Lung microvascular endothelial cell (primary cell): ENCODE results near the gene GATC. TPM values are rescaled to one million over a fixed set of nuclear protein-coding genes. Genes with fewer than 3 reads are reported as not detected.

Experiments used
- DNase-seq, 2 donors: peaks; one replicate each; pipeline versions ENCODE4 v3.0.0 to v3.0.0-alpha.2; 2010; ENCODE audit warnings: low read depth in 2 of 2
- total RNA-seq: library from RNA; depleted of rRNA; stranded (reverse); fragments of >200 nt; gene quantifications from 2 replicates; pipeline ENCODE4 v1.2.1, GENCODE V29; 2014

GATC gene
- total RNA-seq, 1 donor from 2014 or later: 17.5 TPM

DNA sequence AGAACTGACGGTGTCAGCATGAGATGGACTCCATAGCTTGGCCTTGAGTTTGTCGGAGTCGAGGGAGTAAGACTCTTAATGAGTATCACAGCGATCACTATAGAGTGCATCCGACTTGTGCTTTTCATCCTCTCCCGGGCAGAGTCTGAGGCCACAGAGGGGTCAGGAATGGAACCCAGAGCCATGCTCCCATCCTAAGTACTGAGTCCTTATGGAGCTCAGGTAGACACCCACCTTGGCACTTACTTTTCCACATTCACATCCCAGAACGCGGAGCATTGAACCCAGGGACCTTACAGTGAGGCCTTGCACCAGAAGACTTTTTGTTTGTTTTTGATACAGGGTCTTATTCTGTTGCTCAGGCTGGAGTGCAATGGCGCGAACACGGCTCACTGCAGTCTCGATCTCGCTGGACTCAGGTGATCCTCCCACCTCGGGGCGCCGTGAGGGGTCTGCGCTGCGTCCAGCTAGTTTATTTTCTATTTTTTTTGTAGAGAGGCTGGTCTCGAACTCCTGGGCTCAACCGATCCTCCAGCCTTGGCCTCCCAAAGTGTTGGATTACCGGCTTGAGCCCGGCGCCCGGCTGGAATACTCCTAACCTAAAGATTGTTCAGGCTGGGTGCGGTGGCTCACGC, 24.0 kb downstream of the GATC start:
- peak; percentile 27 for DNase-seq

DNA sequence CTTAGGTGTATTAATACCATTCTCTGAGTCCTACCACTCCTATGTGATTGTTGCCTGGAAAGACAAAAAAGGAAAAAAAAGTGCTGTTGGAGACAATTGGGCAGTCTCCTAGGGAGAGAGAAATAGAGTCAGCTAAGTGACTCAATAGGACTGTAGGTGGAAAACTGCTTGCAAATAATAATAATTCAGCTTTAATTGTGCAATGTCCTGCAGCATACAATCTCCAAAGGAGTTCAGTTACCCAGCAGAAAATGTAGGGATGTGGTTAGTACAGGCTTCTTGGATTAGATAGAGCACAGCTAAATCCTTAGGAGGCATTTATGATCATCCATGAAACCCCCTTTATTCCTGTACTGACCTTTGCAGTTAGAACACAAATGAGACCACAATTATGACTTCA, 26.3 kb downstream of the GATC start:
- no peak for DNase-seq

DNA sequence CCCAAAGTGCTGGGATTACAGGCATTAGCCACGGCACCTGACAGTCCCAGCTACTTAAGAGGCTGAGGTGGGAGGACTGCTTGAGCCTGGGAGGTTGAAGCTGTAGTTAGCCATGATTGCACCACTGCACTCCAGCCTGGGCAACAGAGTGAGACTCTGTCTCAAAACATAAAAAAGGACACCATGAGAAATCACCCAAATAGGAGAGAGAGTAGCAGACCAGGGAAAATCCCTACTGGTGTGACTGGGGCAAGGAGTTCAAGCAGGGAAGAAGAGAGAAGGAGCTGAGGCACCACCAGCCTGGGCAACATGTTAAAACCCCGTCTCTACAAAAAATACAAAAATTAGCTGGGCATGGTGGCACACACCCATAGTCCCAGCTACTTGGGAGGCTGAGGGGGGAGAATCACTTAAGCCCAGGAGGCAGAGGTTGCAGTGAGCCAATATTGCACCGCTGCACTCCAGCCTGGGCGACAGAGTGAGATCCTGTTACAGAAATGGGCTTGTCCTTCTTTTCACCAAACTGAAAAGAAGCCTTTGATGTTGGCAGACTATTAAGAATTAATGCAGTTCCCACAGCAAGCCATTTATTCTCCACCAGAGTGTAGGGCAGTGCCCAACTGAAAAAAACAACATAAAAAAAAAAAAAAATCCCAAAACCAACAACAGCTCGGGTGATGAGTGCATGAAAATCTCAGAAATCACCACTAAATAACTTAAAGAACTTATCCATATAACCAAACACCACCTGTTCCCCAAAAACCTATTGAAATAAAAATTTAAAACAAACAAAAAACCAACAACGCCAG, 27.8 kb downstream of the GATC start:
- no peak for DNase-seq

DNA sequence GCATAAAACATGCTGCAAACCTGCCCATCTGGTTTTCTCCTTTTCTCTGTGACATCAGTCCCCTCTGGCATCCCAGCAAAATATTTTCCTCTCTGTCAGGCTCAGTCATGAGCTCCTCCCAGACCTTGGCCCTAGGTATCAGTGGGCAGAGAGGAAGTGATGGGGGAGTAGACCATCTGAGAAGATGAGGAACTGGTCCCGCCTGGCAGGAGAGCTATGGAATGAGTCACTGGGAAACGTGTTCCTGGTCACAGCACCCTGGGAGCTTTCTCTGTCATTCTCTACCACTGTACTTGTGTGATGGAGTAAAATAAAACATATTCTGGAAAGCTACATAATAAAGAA, 28.3 kb downstream of the GATC start:
- peak; percentile 34 to 77 for DNase-seq

DNA sequence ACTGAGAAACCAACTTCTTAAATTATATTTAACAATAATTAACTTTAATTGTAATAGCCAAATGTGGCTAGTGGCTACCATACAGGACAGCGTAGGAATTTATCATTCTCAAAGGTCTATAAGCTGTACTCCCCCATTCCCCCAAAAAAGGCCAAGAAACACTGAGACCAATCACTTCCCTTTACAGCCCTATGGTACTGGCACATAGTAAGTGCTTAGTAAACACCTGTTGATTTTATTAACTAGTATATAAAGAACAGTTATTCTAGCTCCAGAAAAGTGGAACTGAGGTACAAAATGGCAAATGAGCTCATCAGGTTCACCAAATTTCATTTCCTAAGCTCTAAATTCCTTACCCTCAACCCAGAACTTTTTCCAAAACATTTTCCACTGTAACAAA, 29.4 kb downstream of the GATC start:
- DNase-seq: no peak

DNA sequence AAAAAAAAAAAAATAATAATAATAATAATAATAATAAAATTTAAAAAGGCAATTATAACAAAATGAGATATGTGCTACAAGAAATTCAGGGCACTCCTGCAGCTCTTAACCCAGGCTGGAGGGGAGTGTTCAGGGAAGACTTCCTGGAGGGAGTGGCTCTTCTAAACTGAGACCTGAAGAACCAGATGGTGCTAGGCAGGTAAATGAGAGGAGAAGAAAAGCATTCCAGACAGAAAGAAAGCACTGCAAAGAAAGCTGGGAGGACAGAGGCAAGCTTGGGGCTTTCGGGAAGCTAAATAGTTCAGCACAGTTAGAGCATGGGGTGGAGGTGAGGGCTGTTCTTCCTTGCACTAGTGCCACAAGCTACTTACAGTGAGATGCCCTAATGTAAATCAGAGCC, 33.2 kb downstream of the GATC start:
- DNase-seq: no peak

DNA sequence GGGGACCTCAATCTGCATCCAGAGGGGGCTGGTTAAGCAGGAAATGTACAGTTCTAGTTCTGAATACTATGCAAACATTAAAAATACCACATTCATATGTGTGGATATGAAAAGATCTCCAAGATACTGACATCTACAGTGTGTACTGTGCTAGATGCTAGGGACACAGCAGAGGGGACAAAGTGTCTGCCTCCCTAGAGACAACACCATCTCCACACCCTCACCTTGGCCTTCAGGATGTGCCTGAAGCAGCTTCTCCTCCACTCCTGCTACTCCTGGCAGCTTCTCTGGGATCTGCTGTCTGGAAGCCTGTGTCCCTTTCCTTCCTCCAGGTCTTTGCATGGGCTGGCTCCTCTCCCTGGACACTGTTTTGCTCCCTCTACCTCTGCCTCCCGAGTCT, 34.0 kb downstream of the GATC start:
- no peak for DNase-seq

DNA sequence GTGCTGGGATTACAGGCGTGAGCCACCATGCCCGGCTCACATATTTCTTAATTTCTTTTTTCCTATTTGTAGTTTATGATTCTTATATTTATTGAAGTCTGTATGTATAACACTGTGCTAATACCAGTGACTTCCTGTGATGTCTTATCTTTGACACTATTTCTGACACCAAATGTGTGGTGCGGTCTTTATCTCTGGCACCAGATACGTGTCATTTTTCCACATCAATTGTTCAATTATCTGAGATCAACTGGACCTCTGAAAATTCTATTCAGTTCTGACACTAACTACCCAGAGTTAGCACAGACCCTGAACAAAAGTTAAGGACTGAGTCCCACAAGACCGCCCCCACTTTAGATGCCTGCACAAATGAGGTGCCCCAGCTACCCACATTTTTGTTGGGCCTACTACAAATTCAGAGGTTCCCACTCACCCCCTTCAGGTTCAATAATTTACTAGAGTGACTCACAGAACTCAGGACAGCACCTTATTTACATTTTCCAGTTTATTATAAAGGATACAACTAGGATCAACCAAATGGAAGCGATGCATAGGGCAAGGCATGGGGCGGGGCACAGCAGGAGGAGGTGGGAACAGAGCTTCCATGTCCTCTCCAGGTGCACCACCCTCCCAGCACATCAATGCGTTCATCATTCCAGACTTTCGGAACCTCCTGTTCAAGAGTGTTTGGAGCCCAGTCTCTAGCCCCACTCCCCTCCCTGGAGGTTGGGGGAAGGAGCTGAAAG, 35.0 kb downstream of the GATC start:
- no peak for DNase-seq

DNA sequence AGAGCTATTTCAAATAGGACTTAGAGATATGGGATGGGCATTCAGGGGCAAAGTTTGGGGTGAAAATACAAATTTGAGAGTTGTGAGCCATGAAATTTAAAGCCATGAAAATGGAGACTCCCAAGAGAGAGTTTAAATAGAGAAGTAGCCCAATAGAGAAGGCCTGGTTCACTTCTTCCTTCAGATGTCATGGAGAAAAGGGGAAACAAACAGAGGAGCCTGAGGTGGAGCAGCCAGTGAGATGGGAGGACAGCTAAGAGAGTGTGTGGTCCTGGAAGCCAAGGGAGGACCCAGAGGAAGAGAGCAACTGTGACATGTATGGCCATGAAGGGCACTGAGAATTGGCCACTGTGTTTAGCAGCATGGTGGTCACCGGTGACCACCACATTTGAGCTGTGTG, 37.4 kb downstream of the GATC start:
- DNase-seq: no peak

DNA sequence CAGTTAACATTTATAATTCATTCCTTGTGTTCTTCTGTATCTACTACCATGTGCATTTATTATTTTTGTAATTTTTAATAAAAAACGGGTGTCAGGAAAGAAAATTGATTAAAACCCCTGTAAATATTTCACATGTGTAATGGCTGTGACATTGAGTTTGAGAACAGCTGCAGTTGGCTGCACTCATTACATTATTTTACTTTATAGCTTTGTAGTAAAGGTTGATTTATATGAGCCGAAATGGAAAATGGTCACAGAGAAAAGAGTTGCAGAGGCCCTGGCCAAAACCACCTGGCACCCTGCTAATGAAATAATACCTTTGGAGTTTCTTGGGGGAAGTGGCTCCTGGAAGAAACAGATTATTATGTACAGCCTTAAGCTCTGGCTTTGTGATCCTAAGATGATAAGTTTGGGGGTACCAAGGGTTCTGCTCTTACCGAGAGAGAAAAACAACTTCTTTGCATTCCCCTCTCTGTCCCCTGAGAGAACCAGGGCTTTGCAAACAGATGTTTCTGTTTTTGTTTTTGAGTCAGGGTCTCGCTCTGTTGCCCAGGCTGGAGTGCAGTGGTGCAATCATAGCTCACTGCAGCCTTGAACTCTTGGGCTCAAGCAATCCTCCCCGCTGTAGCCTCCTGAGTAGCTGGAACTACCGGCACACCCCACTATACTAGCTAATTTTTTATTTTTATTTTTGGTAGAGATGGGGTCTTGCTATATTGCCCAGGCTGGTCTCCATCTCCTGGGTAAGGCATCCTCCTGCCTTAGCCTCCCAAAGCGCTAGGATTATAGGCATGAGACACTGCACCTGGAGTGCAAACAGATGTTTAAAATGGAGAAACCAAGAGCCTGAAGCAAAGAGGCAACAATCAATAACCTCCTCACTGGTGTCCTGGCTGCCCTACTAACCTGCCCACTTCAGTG, 40.0 kb downstream of the GATC start:
- no peak for DNase-seq

DNA sequence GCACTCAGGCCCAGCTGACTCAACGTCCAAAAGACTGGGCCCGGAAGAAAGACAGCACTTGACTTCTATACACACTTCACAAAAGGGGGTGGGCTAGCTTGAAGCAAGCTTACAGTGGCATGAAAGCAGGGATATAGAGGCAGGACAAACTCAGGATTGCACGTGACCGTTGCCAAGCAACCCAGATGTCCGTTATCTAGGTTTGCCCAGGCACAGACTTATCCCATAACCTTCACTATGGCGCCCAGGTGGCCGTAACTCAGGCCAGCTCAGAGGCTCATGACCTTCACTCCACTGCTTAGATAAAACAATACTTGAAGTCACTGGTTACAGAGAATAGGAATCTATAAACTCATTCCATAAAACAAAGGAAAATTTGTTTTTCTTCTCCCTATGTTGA, 41.3 kb downstream of the GATC start:
- peak in 1 of 2 donors; percentile 24 for DNase-seq

DNA sequence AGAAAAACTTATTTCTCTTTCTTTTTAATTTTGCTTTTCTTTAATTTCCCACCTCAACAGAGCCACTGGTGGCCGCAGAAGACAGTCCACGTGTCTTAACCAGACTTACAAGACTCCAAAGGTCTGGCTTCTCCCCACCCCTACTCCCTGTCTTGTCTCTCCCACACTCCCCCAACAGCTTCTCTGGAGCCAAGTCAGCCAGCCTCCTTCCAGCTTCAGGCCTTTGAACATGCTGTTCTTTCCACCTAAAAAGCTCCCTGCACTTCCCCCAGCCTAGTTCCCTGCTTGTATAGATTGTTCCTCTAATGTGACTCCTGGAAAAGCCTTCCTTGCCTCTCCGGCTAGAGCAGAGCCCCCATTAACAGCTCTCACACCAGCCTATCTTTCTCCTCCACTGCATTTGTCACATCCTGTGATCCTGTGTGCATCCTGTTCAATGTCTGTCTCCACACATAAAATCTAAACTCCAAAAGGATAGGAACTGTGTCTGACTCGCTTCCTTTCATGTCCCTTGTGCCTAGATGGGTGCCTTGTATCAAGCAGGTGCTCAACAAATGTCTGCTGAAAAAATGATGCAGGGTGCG, 41.9 kb downstream of the GATC start:
- DNase-seq: peak; percentile 43 to 59

DNA sequence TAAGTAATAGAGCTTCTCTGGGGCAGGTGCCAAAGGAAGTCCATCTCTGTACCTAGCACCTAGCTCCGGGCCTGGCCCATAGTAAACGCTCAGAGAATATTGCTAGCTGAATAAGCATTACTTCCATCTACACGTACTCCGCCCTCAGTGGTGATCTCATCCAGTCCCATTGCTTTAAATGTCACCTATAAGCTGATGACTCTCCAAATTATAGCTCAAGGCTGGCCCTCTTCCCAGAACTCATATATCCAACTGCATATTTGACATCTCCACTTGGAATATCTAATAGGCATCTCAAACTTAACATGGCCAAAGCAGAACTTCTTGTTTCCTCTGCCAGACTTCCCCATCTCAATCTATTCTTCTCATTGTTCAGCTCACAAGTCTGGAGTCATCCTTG, 42.8 kb downstream of the GATC start:
- DNase-seq: no peak

DNA sequence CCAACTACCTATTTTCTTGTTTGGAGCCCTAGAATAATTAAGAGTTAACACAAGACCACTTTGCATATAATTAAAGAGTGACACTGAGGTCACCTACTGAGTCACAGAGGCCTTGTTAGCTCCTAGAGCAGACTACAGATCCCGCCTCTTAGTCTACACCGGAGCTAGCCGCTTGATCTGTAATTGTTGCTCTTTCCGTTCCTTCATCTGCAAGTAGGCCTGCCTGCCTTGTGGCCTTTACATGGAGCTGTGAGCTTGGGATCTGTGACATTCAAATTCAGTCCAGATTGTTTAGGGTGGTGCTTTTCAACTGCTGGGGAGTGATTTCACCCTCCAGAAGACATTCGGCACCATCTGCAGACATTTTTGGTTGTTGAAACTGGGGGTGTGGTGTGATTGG, 44.1 kb downstream of the GATC start:
- no peak for DNase-seq

DNA sequence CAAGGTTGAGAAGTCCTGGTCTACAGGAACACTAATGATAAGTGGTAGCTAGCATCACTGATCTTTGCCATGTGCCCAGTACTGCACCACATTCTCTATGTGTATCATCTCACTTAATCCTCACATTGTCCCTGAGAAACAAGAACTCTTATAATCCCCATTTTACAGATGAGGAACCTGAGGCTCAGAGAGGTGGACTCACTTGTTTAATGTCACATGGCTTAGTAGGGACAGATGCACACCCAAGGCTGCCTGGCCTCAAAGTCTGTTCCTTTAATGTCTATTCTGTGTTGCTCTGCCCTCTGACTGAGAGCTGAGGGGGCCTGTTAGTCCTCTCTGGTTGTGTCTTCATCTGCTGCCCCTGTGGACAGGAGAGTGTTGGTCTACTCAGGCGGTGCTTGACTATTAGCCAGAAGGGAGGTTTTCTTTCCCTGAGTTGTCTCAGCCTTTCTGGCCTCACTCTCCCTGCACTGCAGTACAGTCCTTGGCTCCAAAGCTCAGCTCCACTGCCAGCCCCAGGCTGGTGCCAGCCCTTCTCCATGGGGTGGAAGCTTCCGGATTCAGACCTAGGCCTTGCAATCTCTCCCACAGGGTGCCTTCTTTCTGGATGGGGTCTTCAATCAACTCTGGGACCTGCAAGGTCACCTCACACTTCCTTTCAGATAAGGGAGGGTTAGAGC, 44.7 kb downstream of the GATC start:
- no peak for DNase-seq

DNA sequence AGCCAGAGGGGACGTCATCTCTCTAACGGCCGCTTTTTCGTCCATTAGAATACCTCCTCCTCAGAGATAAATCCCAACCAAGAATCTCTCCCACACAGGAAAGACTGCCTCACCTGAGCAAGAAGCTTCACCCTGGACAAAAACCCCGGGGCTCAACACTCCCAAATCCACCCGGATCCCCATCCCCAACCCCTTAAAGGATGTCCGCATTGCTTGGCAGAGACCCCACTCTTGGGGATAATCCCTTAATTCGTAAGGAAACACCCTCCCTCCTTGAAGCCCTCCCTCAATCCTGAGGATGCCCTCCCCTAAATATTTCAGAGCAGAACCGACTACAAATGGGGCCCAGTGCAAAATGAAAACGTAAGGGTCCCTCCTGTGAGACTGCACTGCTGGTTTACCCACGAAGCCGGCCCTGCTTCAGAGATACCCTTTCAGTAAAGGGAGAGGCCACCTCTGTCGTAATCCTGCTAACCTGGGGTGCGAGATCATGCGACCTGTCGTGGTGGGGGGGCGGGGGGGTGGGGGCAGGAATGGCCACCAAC, 49.0 kb downstream of the GATC start:
- DNase-seq: peak in 1 of 2 donors; percentile 16

DNA sequence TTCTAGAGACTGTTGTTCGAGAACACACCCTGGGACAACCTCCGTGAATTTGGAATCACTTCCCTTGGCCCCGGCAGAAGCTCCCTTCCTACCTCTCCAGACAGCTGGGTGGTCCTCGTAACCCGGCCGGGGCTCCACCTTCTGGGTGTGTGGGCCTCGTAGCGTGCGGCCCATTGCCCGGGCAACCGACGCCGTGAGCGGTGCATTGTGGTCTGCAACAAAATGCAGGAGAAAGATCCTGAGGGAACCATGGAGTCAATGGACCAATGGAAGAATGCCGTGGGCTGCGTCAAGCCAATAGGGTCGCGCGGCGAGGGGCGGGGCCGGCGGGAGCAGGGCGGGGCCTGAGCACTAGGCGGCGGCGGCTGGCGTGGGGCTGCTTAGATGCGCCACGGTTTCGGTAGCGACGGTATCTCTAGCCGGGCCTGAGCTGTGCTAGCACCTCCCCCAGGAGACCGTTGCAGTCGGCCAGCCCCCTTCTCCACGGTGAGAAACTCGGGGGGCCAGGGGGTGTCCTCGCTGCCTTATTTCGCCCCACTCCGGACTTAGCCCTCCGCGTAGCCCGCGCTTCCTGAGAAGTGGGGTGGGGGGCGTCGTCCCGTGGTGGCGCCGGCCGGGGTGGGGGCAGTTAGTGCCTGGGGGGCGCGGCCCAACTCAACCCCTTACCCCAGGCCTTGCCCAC, 49.6 kb downstream of the GATC start, which contains the start of gene DYNLL1:
Gene DYNLL1, plus strand, starts transcription at position 383 of the 682 bp plus-strand sequence. CDS start 309 bp downstream, outside the sequence.
- peak; percentile 97 for DNase-seq

DNA sequence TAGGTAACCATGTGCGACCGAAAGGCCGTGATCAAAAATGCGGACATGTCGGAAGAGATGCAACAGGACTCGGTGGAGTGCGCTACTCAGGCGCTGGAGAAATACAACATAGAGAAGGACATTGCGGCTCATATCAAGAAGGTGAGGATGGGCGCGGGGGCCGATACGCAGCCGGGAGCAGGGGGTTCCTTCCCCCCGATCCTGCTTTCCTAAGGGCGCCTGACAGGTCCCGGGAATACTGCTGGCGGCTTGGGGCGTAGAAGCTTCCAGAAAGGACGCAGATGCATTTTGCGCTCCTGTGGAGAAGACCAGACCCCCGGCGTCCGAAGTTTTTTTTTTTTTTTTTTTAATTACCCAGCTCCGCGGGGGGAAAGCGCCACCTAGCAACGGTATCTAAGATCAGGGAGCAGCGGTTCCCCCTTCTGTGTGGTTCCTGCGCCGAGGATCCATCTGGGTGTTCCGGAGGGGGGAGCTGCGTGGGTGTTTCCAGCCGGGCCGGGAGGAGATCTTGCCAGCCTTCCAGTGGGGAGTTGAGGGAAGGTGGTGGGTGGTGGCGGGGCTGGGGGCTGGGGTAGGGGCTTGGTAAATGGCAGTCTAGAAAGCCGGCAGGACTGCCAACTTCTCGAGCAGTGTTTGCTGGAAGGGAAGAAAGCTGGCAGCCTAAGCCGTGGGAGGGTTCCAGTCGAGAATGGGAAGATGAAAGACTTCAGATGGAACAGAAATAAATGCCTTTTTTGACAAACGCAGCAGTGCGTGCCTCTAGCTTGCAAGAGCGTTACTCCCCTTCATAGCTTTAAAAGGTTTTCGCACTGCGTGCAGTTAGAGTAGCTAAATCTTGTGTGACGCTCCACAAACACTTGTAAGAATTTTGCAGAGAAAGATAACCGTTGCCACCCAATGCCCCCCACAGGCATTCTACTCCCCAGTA, 50.4 kb downstream of the GATC start:
- DNase-seq: peak; percentile 72 to 73
